ENCODE data around the gene CRTC1. TPM values are rescaled to one million over a fixed set of nuclear protein-coding genes. Genes with fewer than 3 reads are reported as not detected.

The CRTC1 gene
- total and polyA plus RNA-seq, 2 experiments from 2014 or later, result 1.2 to 5.1 TPM

- H3K4me3 ChIP-seq, result peak overlapping the region; percentile 56
- H3K27ac ChIP-seq, result no peak overlapping the region
- H3K27me3 ChIP-seq (replicated peaks; ENCODE audit: insufficient read depth), result peaks cover 44% of the 10 kb centered on the region
Observed at GRCh38 chr19:18789883-18790565, 106.5 kb downstream of the CRTC1 start.

GRCh38 chr19:18790566-18791314 lies 107.3 kb downstream of the CRTC1 start, which contains the start of gene COMP:
Gene COMP (minus strand): TSS chr19:18791305. CDS start chr19:18791269, 36 bp downstream.
- Histone ChIP-seq H2AFZ (peak within 1 kb of the TSS; percentile 70), H3K27me3 (replicated peaks; ENCODE audit: insufficient read depth) (peaks cover 44% of the 10 kb centered on the region), H3K4me2 (ENCODE audit: unreplicated experiment) (peak within 1 kb of the TSS; percentile 51), H3K9ac (no peak within 1 kb of the TSS), H3K9me2 (ENCODE audit: insufficient read depth) (no peaks in the 10 kb centered on the region), H3K9me3 (ENCODE audit: low read depth) (no peaks in the 10 kb centered on the region), H3K4me3 (peak within 1 kb of the TSS; percentile 56), H3K27ac (no peak within 1 kb of the TSS), H3K79me2 (ENCODE audit: insufficient read depth) (no peaks in the 10 kb centered on the region), H3K36me3 (ENCODE audit: low read depth) (no peaks in the 10 kb centered on the region), H4K20me1 (ENCODE audit: insufficient read depth) (no peaks in the 10 kb centered on the region), H3F3A (ENCODE audit: insufficient read depth) (no peaks in the 10 kb centered on the region), H3K4me1 (ENCODE audit: insufficient read depth) (peaks cover 6% of the 10 kb centered on the region)
- in situ Hi-C loops (cut with MboI), result no loop called here
- TF ChIP-seq EZH2phosphoT487 (IDR thresholded peaks at IDR 0.05; ENCODE audit: insufficient read depth, low read depth), result 0 out of 2 replicates have a peak, but pooled peaks have one; percentile 63
- peak; percentile 93 for TF ChIP-seq EZH2 (IDR thresholded peaks at IDR 0.05; ENCODE audit: insufficient read depth, poor library complexity, severe bottlenecking)
- WGBS, 2 experiments (ENCODE audit: low coverage in 1 of 2, low lambda C conversion rate in 2 of 2, missing lambda C conversion rate in 2 of 2), result 5 to 7% methylated on average over 47 to 61 of the region's 61 CpGs
- DNase-seq, result peak; percentile 43

More at GRCh38 chr19:18789883-18790565, 106.5 kb downstream of the CRTC1 start:
- peak; percentile 99 for TF ChIP-seq EZH2 (IDR thresholded peaks at IDR 0.05; ENCODE audit: insufficient read depth, poor library complexity, severe bottlenecking)
- no peak; the same call in 1 of the 2 replicates for TF ChIP-seq EZH2phosphoT487 (IDR thresholded peaks at IDR 0.05; ENCODE audit: insufficient read depth, low read depth)
- Histone ChIP-seq H3K4me1 (ENCODE audit: insufficient read depth) (no peaks in the 10 kb centered on the region; the same call in 1 of the 2 replicates), H3K9me3 (ENCODE audit: low read depth) (no peaks in the 10 kb centered on the region), H3F3A (ENCODE audit: insufficient read depth) (no peaks in the 10 kb centered on the region), H3K79me2 (ENCODE audit: insufficient read depth) (no peaks in the 10 kb centered on the region), H3K9ac (no peak overlapping the region), H3K4me2 (ENCODE audit: unreplicated experiment) (peak overlapping the region; percentile 51), H4K20me1 (ENCODE audit: insufficient read depth) (no peaks in the 10 kb centered on the region), H2AFZ (peak overlapping the region; percentile 70), H3K9me2 (ENCODE audit: insufficient read depth) (no peaks in the 10 kb centered on the region), H3K36me3 (ENCODE audit: low read depth) (no peaks in the 10 kb centered on the region)
- WGBS, 2 experiments (ENCODE audit: low coverage in 1 of 2, low lambda C conversion rate in 2 of 2, missing lambda C conversion rate in 2 of 2), result 3 to 7% methylated on average over 30 to 33 of the region's 65 CpGs
- DNase-seq, result peak; percentile 59
- in situ Hi-C loops (cut with MboI), result no loop called here

- no peak for TF ChIP-seq EZH2phosphoT487 (IDR thresholded peaks at IDR 0.05; ENCODE audit: insufficient read depth, low read depth)
- peak; percentile 57 for TF ChIP-seq EZH2 (IDR thresholded peaks at IDR 0.05; ENCODE audit: insufficient read depth, poor library complexity, severe bottlenecking)
- Histone ChIP-seq H3K36me3 (ENCODE audit: low read depth) (no peaks in the 10 kb centered on the region), H3K79me2 (ENCODE audit: insufficient read depth) (no peaks in the 10 kb centered on the region), H3K9me3 (ENCODE audit: low read depth) (no peaks in the 10 kb centered on the region), H2AFZ (no peak overlapping the region), H3K9me2 (ENCODE audit: insufficient read depth) (no peaks in the 10 kb centered on the region), H3K4me2 (ENCODE audit: unreplicated experiment) (no peak overlapping the region), H3K27ac (no peak overlapping the region), H3K4me1 (ENCODE audit: insufficient read depth) (peaks cover 11% of the 10 kb centered on the region), H3K4me3 (no peak overlapping the region), H3K27me3 (replicated peaks; ENCODE audit: insufficient read depth) (peaks cover 44% of the 10 kb centered on the region), H4K20me1 (ENCODE audit: insufficient read depth) (no peaks in the 10 kb centered on the region), H3K9ac (no peak overlapping the region), H3F3A (ENCODE audit: insufficient read depth) (0 out of 2 replicates have a peak, but pooled peaks cover 5% of the 10 kb centered on the region)
- WGBS, 2 experiments (ENCODE audit: low coverage in 1 of 2, low lambda C conversion rate in 2 of 2, missing lambda C conversion rate in 2 of 2), result 21 to 23% methylated on average over 20 to 21 of the region's 21 CpGs
- no peak for DNase-seq
- in situ Hi-C loops (cut with MboI), result no loop called here
Observed at GRCh38 chr19:18791315-18791678, 107.8 kb downstream of the CRTC1 start.

GRCh38 chr19:18792661-18793060 lies 109.2 kb downstream of the CRTC1 start:
- Histone ChIP-seq H3K27ac (no peak overlapping the region), H3K9me3 (ENCODE audit: low read depth) (no peaks in the 10 kb centered on the region), H3K79me2 (ENCODE audit: insufficient read depth) (no peaks in the 10 kb centered on the region), H3F3A (ENCODE audit: insufficient read depth) (0 out of 2 replicates have a peak, but pooled peaks cover 9% of the 10 kb centered on the region), H2AFZ (no peak overlapping the region), H3K4me1 (ENCODE audit: insufficient read depth) (peaks cover 14% of the 10 kb centered on the region), H3K36me3 (ENCODE audit: low read depth) (no peaks in the 10 kb centered on the region), H4K20me1 (ENCODE audit: insufficient read depth) (no peaks in the 10 kb centered on the region), H3K27me3 (replicated peaks; ENCODE audit: insufficient read depth) (peaks cover 37% of the 10 kb centered on the region), H3K4me3 (no peak overlapping the region), H3K9me2 (ENCODE audit: insufficient read depth) (no peaks in the 10 kb centered on the region), H3K9ac (no peak overlapping the region), H3K4me2 (ENCODE audit: unreplicated experiment) (no peak overlapping the region)
- in situ Hi-C loops (cut with MboI), result no loop called here
- DNase-seq, result no peak
- WGBS, 2 experiments (ENCODE audit: low coverage in 1 of 2, low lambda C conversion rate in 2 of 2, missing lambda C conversion rate in 2 of 2), result 59 to 67% methylated on average over 3 of the region's 3 CpGs
- no peak for TF ChIP-seq EZH2 (IDR thresholded peaks at IDR 0.05; ENCODE audit: insufficient read depth, poor library complexity, severe bottlenecking)
- no peak for TF ChIP-seq EZH2phosphoT487 (IDR thresholded peaks at IDR 0.05; ENCODE audit: insufficient read depth, low read depth)
